Sigmoid colon (tissue), 7 donors: Measurements from ENCODE around the gene SLC6A11. TPM values are rescaled to one million over a fixed set of nuclear protein-coding genes. Genes with fewer than 3 reads are reported as not detected.

Experiments
- DNase-seq: peaks from one replicate; pipeline ENCODE4 v3.0.0-alpha.2; 2019
- H3K27ac ChIP-seq, 4 donors: fragments of 200-600 bp; sonication (generic); one replicate each; pipeline ENCODE4 v1.5.1; 2016 to 2019; ENCODE audit warnings: mild to moderate bottlenecking in 1 of 4
- H3K27me3 ChIP-seq, 3 donors: fragments of 200-600 bp; sonication (generic); one replicate each; pipeline ENCODE4 v1.5.1; 2019; ENCODE audit warnings: mild to moderate bottlenecking in 1 of 3
- H3K36me3 ChIP-seq, 4 donors: fragments of 200-600 bp; sonication (generic); one replicate each; pipeline ENCODE4 v1.5.1; 2016 to 2019
- H3K4me1 ChIP-seq, 4 donors: fragments of 200-600 bp; sonication (generic); one replicate each; pipeline ENCODE4 v1.5.1; 2017 to 2019
- H3K4me3 ChIP-seq, 4 donors: fragments of 200-600 bp; sonication (generic); one replicate each; pipeline ENCODE4 v1.5.1; 2017 to 2019; ENCODE audit warnings: mild to moderate bottlenecking in 2 of 4, moderate library complexity in 1 of 4
- H3K9me3 ChIP-seq, 4 donors: fragments of 200-600 bp in 3 of 4; sonication (generic) in 3 of 4; one replicate each; pipeline versions ENCODE4 v1.5.1 to v1.6.1; 2013 to 2019
- CTCF ChIP-seq, 4 experiments: fragments of 450-650 bp in 3 of 4; fragments of 200-600 bp in 1 of 4; IDR thresholded peaks; one replicate each; pipeline ENCODE4 v1.5.1; 2016 to 2019; ENCODE audit warnings: antibody characterized with exemption in 4 of 4, mild to moderate bottlenecking in 3 of 4, moderate library complexity in 2 of 4
- EP300 ChIP-seq, 4 donors: sonication (generic); formaldehyde crosslinking; IDR thresholded peaks; one replicate each; pipeline ENCODE4 v1.6.1; 2017; ENCODE audit warnings: antibody characterized with exemption in 4 of 4
- POLR2A ChIP-seq, 2 donors: fragments of 450-650 bp; IDR thresholded peaks; one replicate each; pipeline ENCODE4 v1.6.1; 2016; ENCODE audit warnings: antibody characterized with exemption in 2 of 2, mild to moderate bottlenecking in 2 of 2, moderate library complexity in 2 of 2
- POLR2AphosphoS5 ChIP-seq, 4 donors: sonication (generic); formaldehyde crosslinking; IDR thresholded peaks; one replicate each; pipeline ENCODE4 v1.6.1; 2017; ENCODE audit warnings: antibody characterized with exemption in 4 of 4
- WGBS, 2 donors: extraction: QIAGEN DNeasy Blood & Tissue Kit; methylation state at CpG; one replicate each; pipeline ENCODE4 v1.1.7; 2013; 5-methylcytosine and 5-hydroxymethylcytosine counted together
- intact Hi-C: fragments of 100-400 bp; cut with DNase I; formaldehyde crosslinking; loops from one replicate; pipeline ENCODE4 v1.15.1; 2023
- polyA plus RNA-seq, 3 donors: library from polyadenylated mRNA; stranded (reverse); fragments of 200-250 nt; gene quantifications; one replicate each; pipeline ENCODE4 v1.2.3, GENCODE V29; 2013
- total RNA-seq, 4 donors: library from RNA; depleted of rRNA; stranded (reverse); fragments of >200 nt; gene quantifications; one replicate each; pipeline ENCODE4 v1.1.0, GENCODE V29; 2016
- donor health status: healthy with polysubstance abuse.
- donor health status: Bipolar disorder and iron deficiency.
- donor health status: healthy.

The SLC6A11 gene
- total and polyA plus RNA-seq, 7 donors, result 0.03 to 0.14 TPM; not detected in 5

GRCh38 chr3:10910367-10910766 is 94.3 kb downstream of the SLC6A11 start:
- Histone ChIP-seq H3K4me1 (no peaks in the 10 kb centered on the region), H3K27me3 (peaks cover 0 to 6% (median 0%) of the 10 kb centered on the region in 3 donors), H3K36me3 (no peaks in the 10 kb centered on the region), H3K9me3 (peaks cover 0 to 20% (median 11%) of the 10 kb centered on the region in 4 donors), H3K27ac (no peak overlapping the region), H3K4me3 (no peak overlapping the region)
- intact Hi-C loops, result no loop called here
- DNase-seq, result no peak
- WGBS, 2 donors, result 70 to 79% methylated on average over 3 of the region's 3 CpGs
- TF ChIP-seq POLR2AphosphoS5 (IDR thresholded peaks at IDR 0.05), result no peak
- no peak for TF ChIP-seq CTCF (IDR thresholded peaks at IDR 0.05)
- no peak for TF ChIP-seq EP300 (IDR thresholded peaks at IDR 0.05)
- TF ChIP-seq POLR2A (IDR thresholded peaks at IDR 0.05), result no peak

- 84 to 93% methylated on average over 2 of the region's 2 CpGs for WGBS, 2 donors
Observed at GRCh38 chr3:10911350-10912002, 95.4 kb downstream of the SLC6A11 start.

GRCh38 chr3:10912786-10913185 is 96.8 kb downstream of the SLC6A11 start:
- WGBS, 2 donors, result 77 to 83% methylated on average over 3 of the region's 3 CpGs
- H3K36me3 ChIP-seq, result no peaks in the 10 kb centered on the region
- intact Hi-C loops, result no loop called here
- no peak for DNase-seq
- H3K4me1 ChIP-seq, result no peaks in the 10 kb centered on the region
- H3K4me3 ChIP-seq, result no peak overlapping the region
- peaks cover 0 to 6% (median 0%) of the 10 kb centered on the region in 3 donors for H3K27me3 ChIP-seq
- H3K27ac ChIP-seq, result no peak overlapping the region
- peaks cover 0 to 11% (median 3%) of the 10 kb centered on the region in 4 donors for H3K9me3 ChIP-seq
- TF ChIP-seq POLR2A (IDR thresholded peaks at IDR 0.05) (no peak), POLR2AphosphoS5 (IDR thresholded peaks at IDR 0.05) (no peak), CTCF (IDR thresholded peaks at IDR 0.05) (no peak), EP300 (IDR thresholded peaks at IDR 0.05) (no peak)

More at GRCh38 chr3:10911350-10912002, 95.4 kb downstream of the SLC6A11 start:
- H3K4me3 ChIP-seq, result no peak overlapping the region
- H3K27ac ChIP-seq, result no peak overlapping the region
- intact Hi-C loops, result no loop called here
- H3K27me3 ChIP-seq, result peaks cover 0 to 6% (median 0%) of the 10 kb centered on the region in 3 donors
- peaks cover 0 to 15% (median 8%) of the 10 kb centered on the region in 4 donors for H3K9me3 ChIP-seq
- no peaks in the 10 kb centered on the region for H3K4me1 ChIP-seq
- H3K36me3 ChIP-seq, result no peaks in the 10 kb centered on the region
- TF ChIP-seq POLR2A (IDR thresholded peaks at IDR 0.05), result no peak
- TF ChIP-seq CTCF (IDR thresholded peaks at IDR 0.05), result no peak
- TF ChIP-seq EP300 (IDR thresholded peaks at IDR 0.05), result no peak
- no peak for TF ChIP-seq POLR2AphosphoS5 (IDR thresholded peaks at IDR 0.05)
- DNase-seq, result no peak

GRCh38 chr3:10915376-10915775 is 99.3 kb downstream of the SLC6A11 start:
- Histone ChIP-seq H3K36me3 (no peaks in the 10 kb centered on the region), H3K27ac (no peak overlapping the region), H3K27me3 (peaks cover 0 to 6% (median 0%) of the 10 kb centered on the region in 3 donors), H3K9me3 (no peaks in the 10 kb centered on the region), H3K4me3 (no peak overlapping the region), H3K4me1 (no peaks in the 10 kb centered on the region)
- intact Hi-C loops, result no loop called here
- TF ChIP-seq EP300 (IDR thresholded peaks at IDR 0.05), result no peak
- no peak for TF ChIP-seq POLR2AphosphoS5 (IDR thresholded peaks at IDR 0.05)
- no peak for TF ChIP-seq CTCF (IDR thresholded peaks at IDR 0.05)
- no peak for TF ChIP-seq POLR2A (IDR thresholded peaks at IDR 0.05)
- WGBS, 2 donors, result 42 to 44% methylated on average over 5 of the region's 5 CpGs
- DNase-seq, result no peak
